Renal cortex interstitium (tissue), 11 donors: ENCODE data around the gene NUDT8. TPM values are rescaled to one million over a fixed set of nuclear protein-coding genes. Genes with fewer than 3 reads are reported as not detected.
"Not testable (repeated sequence)": the region's sequence is repeated elsewhere in the genome, so short reads cannot be mapped to it uniquely, and the experiment has no call there.

Experiments used
- DNase-seq, 11 donors: peaks; one replicate each; pipeline ENCODE4 v3.0.0-alpha.2; 2013; ENCODE audit warnings: low read depth in 9 of 11, low spot score in 4 of 11; ENCODE audit errors: extremely low read depth in 1 of 11
- polyA plus RNA-seq, 3 donors: library from polyadenylated mRNA; unstranded; fragments of 120-200 nt; gene quantifications; one replicate each; pipeline ENCODE4 v1.2.1, GENCODE V29; 2013; ENCODE audit not compliant: insufficient read length in 3 of 3

NUDT8 gene
- polyA plus RNA-seq, 3 donors: 2.5 to 7.1 (median 7.0) TPM

DNA sequence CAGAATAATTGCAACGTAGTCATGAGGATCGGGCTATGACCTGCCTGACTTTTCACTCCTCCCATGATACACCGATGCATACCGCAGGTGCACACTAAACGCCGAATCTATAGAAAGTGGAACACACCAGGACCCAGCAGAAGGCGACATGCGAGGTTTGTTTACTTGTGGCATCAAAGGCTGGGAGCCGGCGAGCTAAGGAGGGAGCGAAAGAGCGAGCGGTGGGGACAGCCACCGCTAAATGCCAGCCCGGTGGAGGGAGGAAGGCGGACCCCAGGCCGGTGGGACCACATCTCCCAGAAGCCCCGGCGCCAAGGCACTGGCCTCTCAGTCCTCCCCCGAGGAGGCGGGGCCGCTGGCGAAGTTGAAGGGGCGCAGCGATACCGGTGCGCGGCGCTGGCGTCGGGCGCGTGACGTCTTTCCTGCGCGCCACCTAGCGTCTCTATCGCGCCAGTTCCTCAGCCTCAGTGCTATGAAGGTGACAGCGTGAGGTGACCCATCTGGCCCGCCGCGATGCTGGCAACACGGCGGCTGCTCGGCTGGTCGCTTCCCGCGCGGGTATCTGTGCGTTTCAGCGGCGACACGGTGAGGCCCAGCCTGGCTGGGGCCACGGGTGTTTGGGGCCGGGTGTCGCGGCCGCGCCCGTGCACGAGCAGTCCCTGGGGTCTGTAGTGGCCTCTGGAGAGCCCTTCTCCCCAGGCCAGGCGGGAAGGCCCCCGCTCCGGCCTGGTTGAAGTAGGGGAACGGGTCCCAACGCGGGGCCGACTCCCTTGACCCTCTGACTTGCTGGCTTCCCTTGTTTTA lies 23.0 kb downstream of the NUDT8 start, which contains the start of gene NDUFV1:
Gene NDUFV1 (plus strand): TSS at position 445 of the 804 bp plus-strand sequence. CDS start 69 bp downstream, at position 514.
- peak in 10 of 11 donors; percentile 88 to 97 (median 94) for DNase-seq

DNA sequence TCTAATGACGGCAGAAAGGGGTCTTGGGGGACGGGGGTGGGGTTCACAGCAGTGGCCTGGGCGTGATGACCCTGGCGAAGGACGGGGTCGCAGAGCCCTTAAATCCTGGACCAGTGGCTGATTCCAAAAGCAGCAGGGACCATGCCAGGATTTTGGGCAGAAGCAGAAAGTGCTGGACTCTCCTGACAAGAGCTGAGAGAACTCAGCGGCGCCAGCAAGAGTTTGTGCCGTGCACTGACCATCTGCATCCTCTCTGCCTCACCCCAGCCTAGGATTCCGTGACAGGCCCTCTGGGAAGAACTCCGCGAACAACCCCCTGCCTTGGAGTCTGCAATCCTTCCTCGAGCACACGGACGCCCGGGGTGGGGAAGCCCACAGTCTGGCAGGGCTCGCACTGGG lies 23.6 kb downstream of the NUDT8 start:
- no peak for DNase-seq

DNA sequence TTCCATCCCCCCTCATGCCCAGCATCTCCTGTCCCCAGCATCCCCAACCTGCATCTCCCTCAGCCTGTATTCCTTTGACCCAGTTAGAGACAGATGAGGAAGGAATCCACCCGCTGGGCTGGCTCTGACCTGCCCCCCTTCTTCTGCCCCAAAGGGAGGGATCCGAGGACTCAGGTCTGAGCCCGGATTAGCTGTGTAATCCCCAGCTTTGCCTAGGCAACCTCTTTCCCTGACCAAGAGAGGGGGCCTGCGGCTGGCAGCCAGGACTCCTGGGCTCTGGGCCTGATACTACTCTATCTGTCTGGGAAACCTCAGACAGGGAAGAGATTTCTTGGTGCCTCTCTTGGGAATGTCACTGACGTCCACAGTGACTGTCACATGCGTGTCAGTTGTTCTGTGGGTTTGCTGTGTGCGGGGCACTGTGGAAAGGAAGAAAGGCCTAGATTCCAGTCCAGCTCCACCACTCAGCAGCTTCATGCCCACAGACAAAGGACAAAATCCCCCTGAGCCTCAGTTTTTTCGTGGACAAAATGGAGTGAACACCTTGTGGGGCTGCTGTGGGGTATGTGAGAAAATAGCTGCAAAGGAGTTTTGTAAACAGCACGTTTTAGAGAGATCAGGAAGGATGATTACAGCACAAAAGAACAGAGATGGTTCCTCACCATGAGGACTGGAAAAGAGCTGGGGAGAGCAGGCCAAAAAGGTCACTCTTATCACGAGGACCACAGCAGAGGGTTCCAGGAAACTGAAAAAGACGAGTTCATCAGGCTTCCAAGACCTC lies 24.3 kb downstream of the NUDT8 start:
- no peak for DNase-seq

DNA sequence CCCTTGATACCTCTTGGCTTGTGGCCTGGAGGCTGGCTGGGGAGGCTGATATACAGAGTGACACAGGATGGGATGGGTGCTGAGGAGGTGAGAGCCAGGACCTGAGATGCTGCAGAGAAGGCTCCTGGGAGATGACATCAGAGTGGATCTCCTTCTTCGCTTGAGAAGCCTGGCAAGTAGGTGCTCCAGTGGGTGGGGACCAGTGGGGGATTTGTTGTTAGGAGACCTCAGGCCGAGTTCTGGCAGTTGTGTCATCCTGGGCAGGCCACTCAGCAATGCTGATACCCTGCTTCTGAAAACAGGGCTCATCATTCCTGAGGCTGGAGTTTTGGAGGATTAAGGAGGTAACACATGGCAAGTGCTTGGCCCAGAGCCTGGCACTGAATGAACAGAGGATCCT lies 24.9 kb downstream of the NUDT8 start:
- no peak for DNase-seq

DNA sequence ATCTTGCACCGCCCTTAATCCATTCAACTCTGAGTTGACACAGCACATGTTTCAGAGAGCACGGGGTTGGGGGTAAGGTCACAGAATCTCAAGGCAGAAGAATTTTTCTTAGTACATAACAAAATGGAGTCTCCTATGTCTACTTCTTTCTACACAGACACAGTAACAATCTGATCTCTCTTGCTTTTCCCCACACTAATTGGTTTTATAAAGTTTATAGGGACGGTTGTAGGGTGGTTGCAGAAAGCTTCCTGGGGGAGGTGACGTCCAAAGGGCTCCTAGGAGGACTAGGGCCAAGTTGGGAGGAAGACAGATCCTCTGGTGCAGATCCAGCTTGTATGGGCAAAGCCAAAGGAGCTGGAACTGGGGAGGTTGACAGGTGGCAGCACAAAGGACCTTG lies 25.6 kb downstream of the NUDT8 start:
- DNase-seq: not testable (repeated sequence)

DNA sequence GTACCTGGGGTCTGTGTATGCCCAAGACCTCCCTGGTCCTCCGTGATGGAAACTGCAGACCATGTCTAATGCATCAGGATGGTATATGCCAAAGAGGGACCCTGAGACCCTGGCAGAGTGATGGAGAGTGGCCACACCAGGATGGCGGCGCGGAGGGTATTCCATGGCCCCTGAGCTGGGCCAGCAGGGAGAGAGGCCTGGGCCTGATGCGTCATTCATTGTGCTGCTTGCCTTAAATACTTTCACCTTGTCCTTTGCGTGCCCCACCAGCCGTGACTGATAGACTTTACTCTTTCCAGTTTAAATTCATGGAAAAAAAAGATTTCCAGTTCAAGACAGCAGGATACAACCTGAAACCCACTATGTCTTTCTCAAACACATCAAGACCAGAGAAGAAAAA lies 28.6 kb downstream of the NUDT8 start:
- DNase-seq: no peak

DNA sequence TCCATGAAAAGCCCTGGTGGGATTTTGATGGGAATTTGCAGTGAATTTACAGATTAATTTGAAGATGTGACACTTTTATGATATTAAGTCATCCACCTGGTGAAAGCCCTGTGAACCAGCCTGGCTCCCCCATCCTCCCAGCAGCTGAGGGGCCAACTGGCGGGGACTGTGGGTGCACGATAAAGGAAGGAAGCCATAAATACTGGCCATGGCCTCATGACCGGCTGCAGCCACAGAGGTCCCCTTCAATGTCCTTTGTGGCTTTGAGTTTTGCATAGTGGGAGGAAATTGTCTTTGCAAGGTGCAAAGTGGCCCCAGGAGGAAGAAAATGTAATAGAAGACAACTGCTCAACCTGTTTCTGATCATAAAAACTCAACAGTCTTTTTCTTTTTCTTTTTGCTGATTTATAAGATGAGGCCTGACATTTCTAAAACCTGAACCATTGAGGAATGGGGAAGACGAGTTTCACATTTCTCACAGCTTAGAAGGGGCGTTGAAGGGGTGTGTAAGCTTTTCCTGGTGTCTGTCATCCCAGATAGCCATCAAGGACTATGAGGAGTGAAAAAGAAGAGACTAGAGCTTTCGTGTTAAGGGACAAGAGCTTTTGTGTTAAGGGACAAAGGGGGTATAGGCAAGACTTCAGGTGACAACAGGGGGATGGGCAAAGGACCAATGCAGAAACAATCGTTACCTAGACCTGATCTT lies 29.3 kb downstream of the NUDT8 start:
- no peak for DNase-seq

DNA sequence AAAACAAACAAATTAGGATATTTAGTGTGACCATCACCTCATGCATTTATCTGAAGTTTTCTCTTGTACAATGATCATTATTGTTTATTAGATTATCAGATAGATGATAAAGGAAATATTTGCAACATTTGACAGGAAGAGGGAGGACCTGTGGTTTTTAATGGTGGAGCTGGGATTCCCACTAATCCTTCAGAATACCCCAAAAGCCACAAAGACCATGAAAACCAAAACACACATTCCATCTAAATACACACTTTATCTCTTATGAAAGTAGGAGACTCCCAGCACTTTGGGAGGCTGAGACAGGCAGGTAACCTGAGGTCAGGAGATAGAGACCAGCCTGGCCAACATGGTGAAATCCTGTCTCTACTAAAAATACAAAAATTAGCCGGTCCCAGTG lies 30.6 kb downstream of the NUDT8 start:
- DNase-seq: no peak

DNA sequence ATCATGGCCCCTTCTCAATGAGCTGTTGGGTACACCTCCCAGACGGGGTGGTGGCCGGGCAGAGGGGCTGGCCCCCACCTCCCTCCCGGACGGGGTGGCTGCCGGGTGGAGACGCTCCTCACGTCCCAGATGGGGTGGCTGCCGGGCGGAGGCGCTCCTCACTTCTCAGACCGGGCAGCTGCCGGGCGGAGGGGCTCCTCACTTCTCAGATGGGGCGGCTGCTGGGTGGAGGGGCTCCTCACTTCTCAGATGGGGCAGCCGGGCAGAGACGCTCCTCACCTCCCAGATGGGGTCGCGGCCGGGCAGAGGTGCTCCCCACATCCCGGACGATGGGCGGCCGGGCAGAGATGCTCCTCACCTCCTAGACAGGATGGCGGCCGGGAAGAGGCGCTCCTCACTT lies 31.8 kb downstream of the NUDT8 start:
- DNase-seq: not testable (repeated sequence)

DNA sequence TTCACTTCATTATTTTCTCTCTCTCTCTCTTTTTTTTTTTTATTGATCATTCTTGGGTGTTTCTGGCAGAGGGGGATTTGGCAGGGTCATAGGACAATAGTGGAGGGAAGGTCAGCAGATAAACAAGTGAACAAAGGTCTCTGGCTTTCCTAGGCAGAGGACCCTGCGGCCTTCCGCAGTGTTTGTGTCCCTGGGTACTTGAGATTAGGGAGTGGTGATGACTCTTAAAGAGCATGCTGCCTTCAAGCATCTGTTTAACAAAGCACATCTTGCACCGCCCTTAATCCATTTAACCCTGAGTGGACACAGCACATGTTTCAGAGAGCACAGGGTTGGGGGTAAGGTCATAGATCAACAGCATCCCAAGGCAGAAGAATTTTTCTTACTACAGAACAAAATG lies 32.3 kb downstream of the NUDT8 start:
- not testable (repeated sequence) for DNase-seq

DNA sequence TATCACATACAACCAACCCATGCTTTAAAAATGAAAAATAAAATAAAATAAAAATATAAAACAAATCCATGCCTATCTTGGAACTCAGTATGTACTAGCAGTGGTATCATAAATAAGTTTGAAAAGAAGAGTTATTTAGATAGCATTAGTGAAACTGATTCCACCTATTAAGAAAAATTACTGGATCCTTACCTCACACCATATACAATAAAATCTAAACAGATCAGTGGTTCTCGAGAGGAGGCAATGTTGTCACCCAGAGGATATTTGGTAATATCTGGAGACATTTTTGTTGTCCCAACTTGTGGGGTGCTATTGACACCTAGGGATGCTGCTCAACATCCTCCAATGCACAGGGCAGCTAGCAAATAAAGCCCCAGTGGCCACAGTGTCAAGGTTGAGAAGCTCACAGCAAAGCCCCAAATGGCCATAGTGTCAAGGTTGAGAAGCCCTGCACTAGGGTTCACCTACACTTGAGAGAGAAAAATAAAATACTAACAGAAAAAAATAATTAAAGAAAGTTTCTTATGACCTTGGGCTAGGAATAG lies 32.9 kb downstream of the NUDT8 start:
- no peak for DNase-seq

DNA sequence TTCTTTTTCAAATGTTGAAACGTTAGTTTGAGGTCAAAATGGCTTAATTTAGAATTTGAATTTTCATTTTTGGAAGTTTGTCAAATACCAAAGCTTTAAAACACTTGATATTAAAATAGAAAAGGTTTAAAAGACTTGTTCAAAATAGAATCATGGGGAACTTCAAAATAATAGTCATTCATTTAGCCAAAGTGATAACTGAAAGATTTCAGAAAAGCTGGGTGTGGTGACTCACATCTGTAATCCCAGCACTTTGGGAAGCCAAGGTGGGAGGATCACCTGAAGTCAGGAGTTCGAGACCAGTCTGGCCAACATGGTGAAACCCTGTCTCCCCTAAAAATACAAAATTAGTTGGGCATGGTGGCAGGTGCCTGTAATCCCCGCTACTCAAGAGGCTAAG lies 35.3 kb downstream of the NUDT8 start:
- DNase-seq: no peak

DNA sequence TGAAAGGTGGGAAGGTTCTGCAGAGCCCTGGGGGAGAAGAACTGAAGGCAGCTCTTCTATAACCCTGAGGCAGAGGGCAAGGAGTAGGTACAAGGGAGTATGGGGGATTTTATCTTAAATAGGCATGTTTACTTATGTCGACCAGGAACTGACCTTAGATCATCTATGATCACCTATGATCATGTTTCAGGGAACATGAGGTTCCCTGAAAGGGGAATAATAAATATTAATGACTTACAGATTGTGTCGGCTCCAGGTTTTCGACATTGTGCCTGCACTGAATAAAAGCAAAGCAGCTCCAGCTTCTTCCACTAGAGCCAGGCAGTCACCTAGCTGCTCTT lies 36.2 kb downstream of the NUDT8 start:
- no peak for DNase-seq

DNA sequence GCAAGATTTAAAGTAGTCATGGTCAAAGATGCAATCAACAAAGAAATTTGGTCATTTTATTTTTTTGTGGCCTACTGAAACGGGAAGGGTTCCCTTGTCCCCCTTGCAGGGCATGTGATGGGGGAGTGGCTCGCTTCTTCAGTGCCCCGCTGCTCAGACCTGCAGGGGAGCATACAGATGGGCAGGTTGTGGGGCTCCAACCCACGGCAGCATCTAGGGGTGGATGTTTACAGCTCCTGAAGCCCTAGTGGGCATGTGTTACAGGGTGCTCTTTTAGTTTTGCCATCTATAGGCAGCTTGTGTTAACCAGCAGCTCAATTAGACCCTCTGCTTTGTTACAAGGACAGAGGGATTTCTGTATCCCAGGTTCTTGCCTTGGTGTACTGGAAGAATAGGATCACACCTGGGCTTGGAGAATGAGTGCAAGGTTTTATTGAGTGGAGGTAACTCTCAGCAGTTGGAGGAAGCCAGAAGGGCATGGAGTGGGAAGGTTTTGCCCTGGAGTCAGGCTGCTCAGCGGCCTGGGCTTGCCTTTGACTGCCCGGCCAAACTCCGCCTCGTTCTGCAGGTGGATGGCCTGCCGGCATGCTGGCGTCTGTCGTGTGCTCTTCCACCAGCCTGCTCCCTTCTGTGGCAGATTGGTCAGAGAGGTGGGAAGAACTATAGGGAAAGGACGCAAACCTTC lies 36.7 kb downstream of the NUDT8 start:
- no peak for DNase-seq

DNA sequence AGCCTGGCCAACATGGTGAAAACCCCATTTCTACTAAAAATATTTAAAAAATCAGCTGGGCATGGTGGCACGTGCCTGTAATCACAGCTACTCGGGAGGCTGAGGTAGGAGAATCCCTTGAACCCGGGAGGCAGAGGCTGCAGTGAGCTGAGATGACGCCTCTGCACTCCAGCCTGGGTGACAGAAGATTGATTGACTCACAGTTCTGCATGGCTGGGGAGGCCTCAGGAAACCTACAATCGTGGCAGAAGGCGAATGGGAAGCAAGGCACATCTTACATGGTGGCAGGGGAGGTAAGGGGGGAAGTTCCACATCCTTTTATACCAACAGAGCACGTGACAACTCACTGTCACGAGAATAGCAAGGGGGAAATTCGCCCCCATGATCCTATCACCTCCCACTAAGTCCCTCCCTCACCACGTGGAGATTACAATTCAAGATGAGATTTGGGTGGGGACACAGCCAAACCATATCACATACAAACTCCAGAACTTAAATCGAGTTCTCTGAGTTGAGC lies 40.8 kb downstream of the NUDT8 start:
- DNase-seq: not testable (repeated sequence)

DNA sequence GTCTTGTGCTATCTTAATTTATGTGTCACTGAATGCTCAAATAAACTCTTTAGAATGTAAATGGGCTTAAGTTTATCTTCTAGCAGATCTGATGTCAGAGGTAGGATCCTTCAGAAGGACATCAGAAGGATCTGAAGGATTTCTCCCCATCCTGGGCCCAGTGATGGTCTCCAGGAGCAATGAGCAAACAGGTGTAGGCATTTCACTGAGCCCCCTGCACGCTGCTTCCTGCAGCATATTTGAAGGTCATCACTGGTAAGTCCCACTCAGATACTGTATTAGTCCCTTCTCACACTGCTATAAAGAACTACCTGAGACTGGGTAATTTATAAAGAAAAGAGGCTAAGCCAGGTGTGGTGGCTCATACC lies 41.6 kb downstream of the NUDT8 start:
- no peak for DNase-seq

DNA sequence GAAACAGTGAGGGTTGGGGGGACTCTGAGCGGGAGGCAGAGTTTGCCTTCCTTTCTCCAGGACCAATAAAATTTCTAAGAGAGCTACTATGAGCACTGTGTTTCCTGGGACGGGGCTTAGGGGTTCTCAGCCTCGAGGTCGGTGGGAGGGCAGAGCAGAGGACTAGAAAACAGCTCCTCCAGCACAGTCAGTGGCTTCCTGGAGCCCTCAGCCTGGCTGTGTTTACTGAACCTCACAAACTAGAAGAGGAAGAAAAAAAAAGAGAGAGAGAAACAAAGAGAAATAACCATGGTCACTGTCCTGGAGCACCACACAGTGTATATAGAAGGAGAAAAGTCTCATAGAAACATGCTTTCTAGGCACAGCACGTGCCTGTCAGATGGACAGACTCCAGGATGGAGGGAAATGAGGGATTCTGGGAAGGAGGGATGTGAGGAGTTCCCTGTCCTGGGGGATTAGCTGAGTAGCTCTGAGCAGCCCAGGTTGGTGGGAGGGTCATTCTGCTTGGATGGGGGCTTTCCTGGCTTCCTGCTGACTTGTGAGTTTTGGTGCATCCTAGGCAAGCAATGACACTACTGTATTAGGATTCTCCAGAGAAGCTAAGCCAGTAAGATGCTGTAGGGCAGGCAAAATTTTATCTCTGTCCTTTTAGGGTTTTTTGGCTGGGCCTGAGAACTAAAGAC lies 43.0 kb downstream of the NUDT8 start:
- no peak for DNase-seq

DNA sequence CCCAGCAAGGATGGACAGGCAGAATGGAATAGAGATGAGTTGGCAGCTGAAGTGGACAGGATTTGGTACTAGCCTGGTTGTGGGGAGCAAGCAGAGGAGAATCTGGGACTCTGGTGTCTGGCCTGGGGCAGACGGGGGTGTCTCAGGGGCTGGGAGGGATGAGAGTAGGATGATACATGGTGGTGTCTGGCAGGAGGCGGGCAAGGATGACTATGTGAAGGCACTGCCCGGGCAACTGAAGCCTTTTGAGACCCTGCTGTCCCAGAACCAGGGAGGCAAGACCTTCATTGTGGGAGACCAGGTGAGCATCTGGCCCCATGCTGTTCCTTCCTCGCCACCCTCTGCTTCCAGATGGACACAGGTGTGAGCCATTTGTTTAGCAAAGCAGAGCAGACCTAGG lies 43.8 kb downstream of the NUDT8 start:
- no peak for DNase-seq
